ENCODE data around the gene MMP7. TPM values are rescaled to one million over a fixed set of nuclear protein-coding genes. Genes with fewer than 3 reads are reported as not detected.
"Not testable (repeated sequence)": the region's sequence is repeated elsewhere in the genome, so short reads cannot be mapped to it uniquely, and the experiment has no call there.

The MMP7 gene
- total RNA-seq, 2 experiments from 2014 or later: not detected

- Mint-ChIP-seq H3K4me1 (peaks cover 2% of the 10 kb centered on the region), H3K36me3 (no peaks in the 10 kb centered on the region), H3K27me3 (peaks cover 6% of the 10 kb centered on the region), H3K27ac (no peak overlapping the region), H3K9me3 (no peaks in the 10 kb centered on the region), H3K4me3 (no peak overlapping the region)
- no peak for DNase-seq
These were observed 8.0 kb downstream of the MMP7 start for GRCh38 chr11:102522312-102523188.

- Mint-ChIP-seq H3K36me3 (no peaks in the 10 kb centered on the region), H3K9me3 (no peaks in the 10 kb centered on the region), H3K4me3 (no peak overlapping the region), H3K4me1 (peaks cover 2% of the 10 kb centered on the region), H3K27me3 (peaks cover 6% of the 10 kb centered on the region), H3K27ac (no peak overlapping the region)
- no peak for DNase-seq
These were observed 9.4 kb downstream of the MMP7 start for GRCh38 chr11:102521121-102521520.

- Mint-ChIP-seq H3K9me3 (no peaks in the 10 kb centered on the region), H3K4me1 (peaks cover 2% of the 10 kb centered on the region), H3K36me3 (no peaks in the 10 kb centered on the region), H3K4me3 (no peak overlapping the region), H3K27ac (no peak overlapping the region), H3K27me3 (peaks cover 6% of the 10 kb centered on the region)
- no peak for DNase-seq
These were observed 10.0 kb downstream of the MMP7 start for GRCh38 chr11:102520514-102520913.

GRCh38 chr11:102518296-102519094 lies 12.1 kb downstream of the MMP7 start:
- peaks cover 6% of the 10 kb centered on the region for H3K27me3 Mint-ChIP-seq

GRCh38 chr11:102517670-102518069 lies 12.9 kb downstream of the MMP7 start:
- Mint-ChIP-seq H3K4me1 (peaks cover under 1% of the 10 kb centered on the region), H3K36me3 (no peaks in the 10 kb centered on the region), H3K4me3 (no peak overlapping the region), H3K27me3 (peaks cover 6% of the 10 kb centered on the region), H3K27ac (no peak overlapping the region), H3K9me3 (no peaks in the 10 kb centered on the region)
- DNase-seq: no peak

More at GRCh38 chr11:102518296-102519094, 12.1 kb downstream of the MMP7 start:
- Mint-ChIP-seq H3K9me3 (no peaks in the 10 kb centered on the region), H3K4me3 (no peak overlapping the region), H3K36me3 (no peaks in the 10 kb centered on the region), H3K27ac (no peak overlapping the region), H3K4me1 (peaks cover 2% of the 10 kb centered on the region)
- no peak for DNase-seq

GRCh38 chr11:102516179-102516578 lies 14.4 kb downstream of the MMP7 start:
- Mint-ChIP-seq H3K36me3 (no peaks in the 10 kb centered on the region), H3K9me3 (no peaks in the 10 kb centered on the region), H3K27ac (no peak overlapping the region), H3K4me1 (no peaks in the 10 kb centered on the region), H3K27me3 (peaks cover 6% of the 10 kb centered on the region), H3K4me3 (no peak overlapping the region)
- no peak for DNase-seq

GRCh38 chr11:102513869-102514268 lies 16.7 kb downstream of the MMP7 start:
- H3K27ac Mint-ChIP-seq: no peak overlapping the region
- no peaks in the 10 kb centered on the region for H3K9me3 Mint-ChIP-seq
- no peak for DNase-seq
- H3K4me3 Mint-ChIP-seq: no peak overlapping the region
- peaks cover under 1% of the 10 kb centered on the region for H3K27me3 Mint-ChIP-seq
- no peaks in the 10 kb centered on the region for H3K4me1 Mint-ChIP-seq
- H3K36me3 Mint-ChIP-seq: no peaks in the 10 kb centered on the region

GRCh38 chr11:102510439-102511135 lies 20.0 kb downstream of the MMP7 start:
- Mint-ChIP-seq H3K4me1 (no peaks in the 10 kb centered on the region), H3K4me3 (no peak overlapping the region), H3K27ac (no peak overlapping the region), H3K27me3 (no peaks in the 10 kb centered on the region), H3K9me3 (no peaks in the 10 kb centered on the region), H3K36me3 (no peaks in the 10 kb centered on the region)
- DNase-seq: no peak

GRCh38 chr11:102502831-102503230 lies 27.7 kb downstream of the MMP7 start:
- not testable (repeated sequence) for H3K27me3 Mint-ChIP-seq, H3K36me3 Mint-ChIP-seq, DNase-seq, H3K27ac Mint-ChIP-seq, H3K4me3 Mint-ChIP-seq, H3K9me3 Mint-ChIP-seq, H3K4me1 Mint-ChIP-seq

- peaks cover 2% of the 10 kb centered on the region for H3K27me3 Mint-ChIP-seq
- DNase-seq: no peak
- no peak overlapping the region for H3K27ac Mint-ChIP-seq
- no peak overlapping the region for H3K4me3 Mint-ChIP-seq
- peaks cover 4% of the 10 kb centered on the region for H3K4me1 Mint-ChIP-seq
- H3K9me3 Mint-ChIP-seq: no peaks in the 10 kb centered on the region
- no peaks in the 10 kb centered on the region for H3K36me3 Mint-ChIP-seq
These were observed 29.7 kb downstream of the MMP7 start for GRCh38 chr11:102500829-102501228.

- Mint-ChIP-seq H3K4me3 (no peak overlapping the region), H3K36me3 (no peaks in the 10 kb centered on the region)
These were observed 30.6 kb downstream of the MMP7 start for GRCh38 chr11:102499931-102500330.

GRCh38 chr11:102499151-102499550 lies 31.4 kb downstream of the MMP7 start:
- no peaks in the 10 kb centered on the region for H3K9me3 Mint-ChIP-seq
- no peak overlapping the region for H3K27ac Mint-ChIP-seq
- peaks cover 3% of the 10 kb centered on the region for H3K27me3 Mint-ChIP-seq
- H3K36me3 Mint-ChIP-seq: no peaks in the 10 kb centered on the region
- peaks cover 16% of the 10 kb centered on the region for H3K4me1 Mint-ChIP-seq
- DNase-seq: no peak
- H3K4me3 Mint-ChIP-seq: no peak overlapping the region

More at GRCh38 chr11:102499931-102500330, 30.6 kb downstream of the MMP7 start:
- no peak for DNase-seq
- Mint-ChIP-seq H3K9me3 (no peaks in the 10 kb centered on the region), H3K27ac (no peak overlapping the region), H3K27me3 (peaks cover 3% of the 10 kb centered on the region), H3K4me1 (peaks cover 12% of the 10 kb centered on the region)

GRCh38 chr11:102497061-102497460 lies 33.5 kb downstream of the MMP7 start:
- no peaks in the 10 kb centered on the region for H3K36me3 Mint-ChIP-seq
- H3K27me3 Mint-ChIP-seq: peaks cover 3% of the 10 kb centered on the region
- H3K4me3 Mint-ChIP-seq: no peak overlapping the region
- no peaks in the 10 kb centered on the region for H3K9me3 Mint-ChIP-seq
- H3K27ac Mint-ChIP-seq: no peak overlapping the region
- peaks cover 25% of the 10 kb centered on the region for H3K4me1 Mint-ChIP-seq
- no peak for DNase-seq

GRCh38 chr11:102495161-102496042 lies 35.1 kb downstream of the MMP7 start:
- Mint-ChIP-seq H3K27me3 (peaks cover 3% of the 10 kb centered on the region), H3K36me3 (no peaks in the 10 kb centered on the region), H3K9me3 (no peaks in the 10 kb centered on the region)

More at GRCh38 chr11:102495161-102496042, 35.1 kb downstream of the MMP7 start:
- Mint-ChIP-seq H3K4me3 (no peak overlapping the region), H3K4me1 (peaks cover 32% of the 10 kb centered on the region), H3K27ac (peak overlapping the region; percentile 32)
- no peak for DNase-seq
